Lung (tissue), 12 donors: ENCODE measurements around the gene TMA7B. TPM values are rescaled to one million over a fixed set of nuclear protein-coding genes. Genes with fewer than 3 reads are reported as not detected.

ENCODE experiments used
- ATAC-seq: fragments of 200-7000 bp; cut with Tn5 transposase; one replicate; pipeline ENCODE4 v1.9.1; 2020; ENCODE audit warnings: moderate number of reproducible peaks; ENCODE audit not compliant: insufficient read depth, low FRiP score
- DNase-seq, 3 donors: peaks; one replicate each; pipeline ENCODE4 v3.0.0-alpha.2; 2013 to 2017
- H3K27ac ChIP-seq, 2 donors: one replicate each; pipeline ENCODE4 v1.5.1; 2013; ENCODE audit warnings: mild to moderate bottlenecking in 2 of 2, moderate library complexity in 2 of 2, control low read depth in 1 of 2, inconsistent platforms in 1 of 2, low read depth in 1 of 2, low read length in 1 of 2
- H3K27me3 ChIP-seq, 3 donors: one replicate each; pipeline ENCODE4 v1.5.1; 2013; ENCODE audit warnings: low read length in 2 of 3; ENCODE audit not compliant: control insufficient read depth in 3 of 3, insufficient read depth in 3 of 3
- H3K36me3 ChIP-seq, 4 donors: one replicate each; pipeline ENCODE4 v1.5.1; 2013; ENCODE audit warnings: low read length in 4 of 4, mild to moderate bottlenecking in 1 of 4, moderate library complexity in 1 of 4; ENCODE audit not compliant: control insufficient read depth in 4 of 4, insufficient read depth in 4 of 4
- H3K4me1 ChIP-seq, 5 donors: one replicate each; pipeline ENCODE4 v1.5.1; 2013; ENCODE audit warnings: low read length in 5 of 5, mild to moderate bottlenecking in 2 of 5, moderate library complexity in 1 of 5; ENCODE audit not compliant: control insufficient read depth in 5 of 5, insufficient read depth in 5 of 5
- H3K4me3 ChIP-seq: one replicate; pipeline ENCODE4 v1.5.1; 2013; ENCODE audit warnings: mild to moderate bottlenecking, control low read depth, moderate library complexity
- H3K9ac ChIP-seq, 2 donors: one replicate each; pipeline ENCODE4 v1.5.1; 2013; ENCODE audit warnings: low read length in 2 of 2, control low read depth in 1 of 2; ENCODE audit not compliant: insufficient read depth in 1 of 2
- H3K9me3 ChIP-seq, 4 donors: one replicate each; pipeline ENCODE4 v1.5.1; 2013; ENCODE audit warnings: low read length in 3 of 4, mild to moderate bottlenecking in 1 of 4, moderate library complexity in 1 of 4; ENCODE audit not compliant: control insufficient read depth in 4 of 4, insufficient read depth in 3 of 4
- CTCF ChIP-seq: IDR thresholded peaks from 2 replicates; pipeline ENCODE4 v1.5.1; 2012; ENCODE audit warnings: mild to moderate bottlenecking; ENCODE audit errors: control extremely low read depth, extremely low read depth
- WGBS, 2 donors: extraction: QIAGEN DNeasy Blood & Tissue Kit; methylation state at CpG; one replicate each; pipeline ENCODE4 v1.1.7; 2013; 5-methylcytosine and 5-hydroxymethylcytosine counted together
- polyA plus RNA-seq, 2 donors: library from polyadenylated mRNA; stranded (reverse); fragments of 200-250 nt; gene quantifications; one replicate each; pipeline ENCODE4 v1.2.1, GENCODE V29; 2013
- total RNA-seq, 2 donors: library from RNA; depleted of rRNA in 1 of 2; stranded (reverse); fragments of >200 nt in 1 of 2; gene quantifications; one replicate each; pipeline ENCODE4 v1.2.1, GENCODE V29; 2014 to 2021
- donor health status: control.
- donor health status: control.
- donor health status: Bipolar disorder and iron deficiency.
- donor health status: healthy.
- donor health status: DM: yes; HTN: yes; CAD: no.

The TMA7B gene
- total and polyA plus RNA-seq, 4 donors, result 0.31 to 0.57 (median 0.38) TPM

- Histone ChIP-seq H3K4me3 (no peak overlapping the region), H3K27ac (no peak overlapping the region), H3K4me1 (no peaks in the 10 kb centered on the region), H3K36me3 (no peaks in the 10 kb centered on the region), H3K9ac (no peak overlapping the region), H3K27me3 (peaks cover 0 to 62% (median 24%) of the 10 kb centered on the region in 3 donors), H3K9me3 (no peaks in the 10 kb centered on the region)
- no peak for TF ChIP-seq CTCF
- WGBS, 2 donors, result 72 to 79% methylated on average over 10 of the region's 10 CpGs
- no peak for ATAC-seq
- no peak for DNase-seq
These were observed 28.4 kb downstream of the TMA7B start for GRCh38 chr22:39988386-39989114.

- peaks cover 0 to 2% (median 0%) of the 10 kb centered on the region in 5 donors for H3K4me1 ChIP-seq
- no peak overlapping the region for H3K9ac ChIP-seq
- DNase-seq (no peak), ATAC-seq (no peak)
- no peak overlapping the region for H3K4me3 ChIP-seq
- no peak overlapping the region for H3K27ac ChIP-seq
- H3K9me3 ChIP-seq, result no peaks in the 10 kb centered on the region
- 84 to 88% methylated on average over 7 of the region's 7 CpGs for WGBS, 2 donors
- no peaks in the 10 kb centered on the region for H3K36me3 ChIP-seq
- TF ChIP-seq CTCF, result no peak
- peaks cover 0 to 66% (median 32%) of the 10 kb centered on the region in 3 donors for H3K27me3 ChIP-seq
These were observed 29.4 kb downstream of the TMA7B start for GRCh38 chr22:39989633-39990032.

GRCh38 chr22:39990686-39991085, 30.5 kb downstream of the TMA7B start:
- Histone ChIP-seq H3K4me3 (no peak overlapping the region), H3K9ac (no peak overlapping the region), H3K36me3 (no peaks in the 10 kb centered on the region), H3K27ac (no peak overlapping the region), H3K27me3 (peaks cover 0 to 65% (median 34%) of the 10 kb centered on the region in 3 donors), H3K9me3 (no peaks in the 10 kb centered on the region), H3K4me1 (peaks cover 0 to 6% (median 0%) of the 10 kb centered on the region in 5 donors)
- DNase-seq (no peak), ATAC-seq (no peak)
- WGBS, 2 donors, result 90 to 91% methylated on average over 3 of the region's 3 CpGs
- no peak for TF ChIP-seq CTCF
